ENCODE measurements around the gene KCNN2. TPM values are rescaled to one million over a fixed set of nuclear protein-coding genes. Genes with fewer than 3 reads are reported as not detected.

Gene KCNN2
- total RNA-seq, 1 experiment from 2014 or later, result not detected

- CTCF ChIA-PET, result no interaction called here
Observed at GRCh38 chr5:114417519-114417918, 55.6 kb downstream of the KCNN2 start.

More at GRCh38 chr5:114417519-114417918, 55.6 kb downstream of the KCNN2 start:
- Histone ChIP-seq H2AFZ (ENCODE audit: low read depth, low read length, poor library complexity, severe bottlenecking) (no peak overlapping the region), H3K4me2 (ENCODE audit: low read length) (no peak overlapping the region), H3K9me2 (ENCODE audit: insufficient read depth) (no peaks in the 10 kb centered on the region), H3K4me3 (replicated peaks in 1 of 2; ENCODE audit: low read depth in 1 of 2, low read length in 2 of 2) (no peak overlapping the region), H4K20me1 (ENCODE audit: insufficient read depth) (no peaks in the 10 kb centered on the region), H3K9ac (ENCODE audit: low read length) (no peak overlapping the region), H3K4me1 (ENCODE audit: control insufficient read depth in 1 of 2, insufficient read depth in 2 of 2, low read length in 2 of 2) (0 out of 4 replicates have a peak, but pooled peaks cover 0 to 4% of the 10 kb centered on the region in 2 experiments), H3K9me3 (ENCODE audit: control insufficient read depth in 1 of 2, insufficient read depth in 1 of 2, low read depth in 1 of 2, low read length in 2 of 2) (no peaks in the 10 kb centered on the region), H3K27ac (ENCODE audit: low read depth, low read length) (no peak overlapping the region), H3K36me3 (ENCODE audit: control insufficient read depth in 1 of 2, insufficient read depth in 2 of 2, low read length in 2 of 2) (no peaks in the 10 kb centered on the region), H3K27me3 (ENCODE audit: insufficient read depth, low read length) (peaks cover 19% of the 10 kb centered on the region), H3K79me2 (ENCODE audit: insufficient read depth, low read length) (no peaks in the 10 kb centered on the region)
- no TSS peak for BruUV-seq (replicated peaks)
- intact Hi-C loops (cut with micrococcal nuclease), result no loop called here
- no peak for TF ChIP-seq SP1 (IDR thresholded peaks at IDR 0.05; ENCODE audit: low read depth)
- no peak for TF ChIP-seq FOSL1 (IDR thresholded peaks at IDR 0.05; ENCODE audit: low read depth)
- no peak for TF ChIP-seq ATF3 (IDR thresholded peaks at IDR 0.05)
- no peak for TF ChIP-seq EZH2phosphoT487 (IDR thresholded peaks at IDR 0.05; ENCODE audit: borderline replicate concordance)
- TF ChIP-seq REST (IDR thresholded peaks at IDR 0.05; ENCODE audit: low read depth), result no peak
- no peak for TF ChIP-seq ZFX (IDR thresholded peaks at IDR 0.05)
- TF ChIP-seq ZNF274 (IDR thresholded peaks at IDR 0.05; ENCODE audit: low read depth, low read length), result no peak
- RAD21 ChIA-PET (ENCODE audit: low non-redundant PET in 1 of 2, low total read pairs in 2 of 2, uncharacterized antibody in 2 of 2, unreplicated experiment in 2 of 2), result no interaction called here
- ATAC-seq, result no peak
- DNase-seq (ENCODE audit: low read depth, low spot score), result no peak
- POLR2A ChIA-PET, result no interaction called here
